HEK293T (cell line): ENCODE data around the gene CDH20.

Experiments
- SP1 ChIP-seq: fragments of 450-650 bp; IDR thresholded peaks from 2 replicates; pipeline ENCODE4 v1.6.1; 2017
- ZNF384 ChIP-seq: fragments of 450-650 bp; IDR thresholded peaks from 2 replicates; pipeline ENCODE4 v1.6.1; 2016

- TF ChIP-seq SP1 (no peak), ZNF384 (no peak)
Observed at GRCh38 chr18:61350578-61350977, 17.3 kb downstream of the CDH20 start.
